ENCODE data around the gene RNF112.

GRCh38 chr17:19397556-19398041 lies 13.4 kb upstream of the RNF112 start:
- TF ChIP-seq CTCF (conservative IDR thresholded peaks at IDR 0.05; ENCODE audit: low read length) (no peak), EZH2phosphoT487 (IDR thresholded peaks at IDR 0.05; ENCODE audit: borderline replicate concordance) (no peak)

All from Loucy (cell line).